ENCODE data around the gene GRM3. TPM values are rescaled to one million over a fixed set of nuclear protein-coding genes. Genes with fewer than 3 reads are reported as not detected.

GRM3 gene
- total and polyA plus RNA-seq, 2 of the 4 experiments (the other 2 are of a cell fraction) = not detected

- CTCF ChIA-PET = no interaction called here
- no peak overlapping the region for H3K9ac ChIP-seq (ENCODE audit: low read depth, low read length)
- no peak overlapping the region for H2AK5ac ChIP-seq (ENCODE audit: low read depth, low read length)
- H3K18ac ChIP-seq (ENCODE audit: low read depth, low read length) = no peak overlapping the region
- peaks cover 4% of the 10 kb centered on the region; the same call in 1 of the 2 replicates for H3K9me3 ChIP-seq (ENCODE audit: control insufficient read depth, insufficient read depth, low read length)
- no peak overlapping the region for H2AFZ ChIP-seq (replicated peaks; ENCODE audit: low read length, poor library complexity)
- BruUV-seq (replicated peaks) = no TSS peak
- intact Hi-C loops (cut with micrococcal nuclease) (no loop called here), in situ Hi-C loops (cut with MboI; ENCODE audit: low sequenced_read_pairs) (no loop called here), dilution Hi-C loops (cut with HindIII; ENCODE audit: low sequenced_read_pairs, unreplicated experiment) (no loop called here)
- DNase-seq (no peak), ATAC-seq (ENCODE audit: low read depth) (no peak)
- no peak overlapping the region for H2BK5ac ChIP-seq (ENCODE audit: low read depth, low read length, poor library complexity, severe bottlenecking)
- no peaks in the 10 kb centered on the region for H3K79me1 ChIP-seq (ENCODE audit: low read depth in 1 of 2, low read length in 2 of 2)
- H3K23ac ChIP-seq (ENCODE audit: low read depth, low read length) = no peak overlapping the region
- POLR2A ChIA-PET (ENCODE audit: unreplicated experiment) = no interaction called here
- no peak overlapping the region for H2AK9ac ChIP-seq (replicated peaks; ENCODE audit: low read depth, low read length, poor library complexity)
- H3K9me1 ChIP-seq (ENCODE audit: insufficient read depth, low read length) = no peaks in the 10 kb centered on the region
- H3K36me3 ChIP-seq (ENCODE audit: control insufficient read depth, insufficient read depth, low read length) = no peaks in the 10 kb centered on the region
- H3K27ac ChIP-seq (ENCODE audit: insufficient read depth, low read length) = no peak overlapping the region
- no peak overlapping the region for H3K14ac ChIP-seq (replicated peaks; ENCODE audit: low read depth, low read length)
- H2BK120ac ChIP-seq (ENCODE audit: low read depth, low read length) = no peak overlapping the region
- H3K4me1 ChIP-seq (ENCODE audit: control insufficient read depth, insufficient read depth, low read length) = no peaks in the 10 kb centered on the region
- no CpG with 5 or more reads among the region's 5 CpGs for WGBS, 2 experiments (ENCODE audit: extremely low coverage in 2 of 2, insufficient read length in 1 of 2)
- H2BK20ac ChIP-seq (ENCODE audit: low read depth, low read length) = no peak overlapping the region
- H4K91ac ChIP-seq (ENCODE audit: insufficient read depth, low read depth, low read length) = no peak overlapping the region
- H3K4me2 ChIP-seq (ENCODE audit: low read depth, low read length) = no peak overlapping the region
- TF ChIP-seq MXI1 (IDR thresholded peaks at IDR 0.05; ENCODE audit: borderline replicate concordance, low read depth, low read length) (no peak), CTCF (conservative IDR thresholded peaks at IDR 0.05; ENCODE audit: low read depth, low read length) (no peak), NFE2L2 (IDR thresholded peaks at IDR 0.05; ENCODE audit: low read depth, low read length) (no peak)
- H4K8ac ChIP-seq (ENCODE audit: low read depth in 2 of 2, low read length in 2 of 2) = no peak overlapping the region
- H3K4ac ChIP-seq (ENCODE audit: low read depth, low read length) = no peak overlapping the region
- H3K27me3 ChIP-seq (ENCODE audit: control insufficient read depth, insufficient read depth, low read length) = no peaks in the 10 kb centered on the region
- no peak overlapping the region for H2BK15ac ChIP-seq (ENCODE audit: low read depth, low read length)
- H3K56ac ChIP-seq (ENCODE audit: extremely low read depth, insufficient read depth, low read length) = no peak overlapping the region
- H4K5ac ChIP-seq (ENCODE audit: low read depth, low read length) = no peak overlapping the region
- no peak overlapping the region for H3K4me3 ChIP-seq (ENCODE audit: insufficient read depth, low read depth, low read length)
- H4K20me1 ChIP-seq (ENCODE audit: insufficient read depth, low read length) = no peaks in the 10 kb centered on the region
Observed at GRCh38 chr7:86647385-86648094, 3.8 kb downstream of the GRM3 start.
